PC-9 (cell line): ENCODE results near the gene AQP2.

Experiments
- EZH2 ChIP-seq: fragments of 200-600 bp; sonication (generic); IDR thresholded peaks from 2 replicates; pipeline ENCODE4 v1.8.0; 2017; ENCODE audit warnings: antibody characterized with exemption, low read depth
- TF ChIP-seq, protein P1 (sequence below): fragments of 200-600 bp; sonication (generic); conservative IDR thresholded peaks from 2 replicates; pipeline ENCODE4 v1.6.1; 2017; ENCODE audit warnings: mixed run types, antibody characterized with exemption, mild to moderate bottlenecking, moderate library complexity

DNA sequence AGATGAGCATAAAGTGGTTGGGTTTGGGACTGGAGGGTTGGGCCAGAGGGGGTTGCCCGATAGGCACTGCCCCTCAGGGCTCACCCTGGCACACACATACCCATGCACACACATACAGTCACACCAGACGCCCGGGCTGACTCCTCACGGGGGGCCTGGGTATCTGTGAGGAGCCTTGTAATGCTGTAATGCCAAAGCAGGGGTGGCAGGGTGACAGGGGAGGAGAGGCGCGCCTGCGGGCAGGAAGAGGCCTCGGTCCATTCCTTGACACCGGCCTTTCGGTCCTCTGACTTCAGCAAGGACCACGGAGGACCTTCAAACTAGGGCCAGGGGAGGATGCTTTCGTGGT, 47.2 kb upstream of the AQP2 start:
- TF ChIP-seq EZH2, result no peak
- TF ChIP-seq, protein P1, sequence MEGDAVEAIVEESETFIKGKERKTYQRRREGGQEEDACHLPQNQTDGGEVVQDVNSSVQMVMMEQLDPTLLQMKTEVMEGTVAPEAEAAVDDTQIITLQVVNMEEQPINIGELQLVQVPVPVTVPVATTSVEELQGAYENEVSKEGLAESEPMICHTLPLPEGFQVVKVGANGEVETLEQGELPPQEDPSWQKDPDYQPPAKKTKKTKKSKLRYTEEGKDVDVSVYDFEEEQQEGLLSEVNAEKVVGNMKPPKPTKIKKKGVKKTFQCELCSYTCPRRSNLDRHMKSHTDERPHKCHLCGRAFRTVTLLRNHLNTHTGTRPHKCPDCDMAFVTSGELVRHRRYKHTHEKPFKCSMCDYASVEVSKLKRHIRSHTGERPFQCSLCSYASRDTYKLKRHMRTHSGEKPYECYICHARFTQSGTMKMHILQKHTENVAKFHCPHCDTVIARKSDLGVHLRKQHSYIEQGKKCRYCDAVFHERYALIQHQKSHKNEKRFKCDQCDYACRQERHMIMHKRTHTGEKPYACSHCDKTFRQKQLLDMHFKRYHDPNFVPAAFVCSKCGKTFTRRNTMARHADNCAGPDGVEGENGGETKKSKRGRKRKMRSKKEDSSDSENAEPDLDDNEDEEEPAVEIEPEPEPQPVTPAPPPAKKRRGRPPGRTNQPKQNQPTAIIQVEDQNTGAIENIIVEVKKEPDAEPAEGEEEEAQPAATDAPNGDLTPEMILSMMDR, result no peak
